ENCODE data around the gene EPS15.

- TF ChIP-seq CTCF (IDR thresholded peaks at IDR 0.05; ENCODE audit: insufficient read depth, low read length, poor library complexity, severe bottlenecking), result no peak
- TF ChIP-seq EZH2phosphoT487 (conservative IDR thresholded peaks at IDR 0.05; ENCODE audit: low read length), result no peak
Observed at GRCh38 chr1:51504806-51505525, 14.1 kb downstream of the EPS15 start.
